ENCODE measurements around the gene HECW1.

- TF ChIP-seq SP1 (IDR thresholded peaks at IDR 0.05) (no peak), FOXA1 (IDR thresholded peaks at IDR 0.05) (no peak), ZNF384 (IDR thresholded peaks at IDR 0.05) (no peak), SUZ12 (IDR thresholded peaks at IDR 0.05) (no peak), PKNOX1 (IDR thresholded peaks at IDR 0.05) (no peak), TARDBP (IDR thresholded peaks at IDR 0.05) (no peak), FOXM1 (IDR thresholded peaks at IDR 0.05; ENCODE audit: borderline replicate concordance) (no peak), HDGF (IDR thresholded peaks at IDR 0.05; ENCODE audit: borderline replicate concordance) (no peak), BHLHE40 (IDR thresholded peaks at IDR 0.05; ENCODE audit: borderline replicate concordance) (no peak), ELF4 (IDR thresholded peaks at IDR 0.05) (no peak), NFRKB (IDR thresholded peaks at IDR 0.05) (no peak)
These were observed 282.1 kb downstream of the HECW1 start for GRCh38 chr7:43394441-43395130.

Data from HEK293T (cell line).